Femur (tissue), 1 donor: Measurements from ENCODE around the gene QSOX2.

Experiments used
- DNase-seq: peaks from one replicate; pipeline ENCODE4 v3.0.0-alpha.2; 2017

Gene QSOX2

DNA sequence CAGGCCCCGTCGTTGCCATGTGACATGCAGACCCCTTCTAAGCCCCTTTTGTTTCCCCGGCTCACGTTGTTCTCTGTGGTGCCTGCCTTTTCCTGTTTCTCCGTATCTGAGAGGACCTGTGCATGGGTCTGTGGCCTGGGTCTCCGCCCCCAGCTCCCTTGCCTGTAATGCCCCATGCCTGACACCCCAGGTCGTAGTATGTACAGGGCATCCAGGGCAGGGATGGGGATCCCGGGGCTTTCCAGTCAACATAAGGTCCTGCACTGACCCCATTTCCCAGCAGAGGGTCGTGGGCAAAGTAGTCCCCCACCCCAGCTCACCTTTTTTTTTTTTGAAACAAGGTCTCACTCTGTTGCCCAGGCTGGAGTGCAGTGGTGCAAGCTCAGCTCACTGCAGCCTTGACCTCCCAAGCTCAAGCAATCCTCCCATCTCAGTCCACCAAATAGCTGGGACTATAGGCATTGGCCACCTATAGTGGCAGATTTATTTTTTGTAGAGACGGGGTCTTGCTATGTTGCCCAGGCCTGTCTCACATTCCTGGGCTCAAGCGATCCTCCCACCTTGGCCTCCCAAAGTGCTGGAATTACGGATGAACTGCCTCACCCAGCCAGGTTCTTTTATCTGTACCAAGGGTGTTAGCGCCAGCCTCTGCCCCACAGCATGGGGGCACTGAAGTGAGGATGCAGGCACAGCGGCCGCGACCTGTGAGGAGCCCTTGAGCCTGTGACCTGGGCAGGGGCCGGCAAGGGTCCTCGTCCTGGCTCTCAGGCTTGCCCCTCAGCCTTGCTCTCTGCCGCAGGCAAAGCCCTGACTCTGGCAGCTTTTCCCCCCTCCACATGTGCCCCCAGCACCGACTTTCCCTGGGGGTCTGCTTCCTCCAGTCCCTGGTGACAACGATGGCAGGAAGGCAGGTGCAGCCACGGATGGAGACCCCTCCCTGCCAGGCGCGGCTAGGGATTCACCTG, 19.1 kb upstream of the QSOX2 start:
- DNase-seq: no peak

DNA sequence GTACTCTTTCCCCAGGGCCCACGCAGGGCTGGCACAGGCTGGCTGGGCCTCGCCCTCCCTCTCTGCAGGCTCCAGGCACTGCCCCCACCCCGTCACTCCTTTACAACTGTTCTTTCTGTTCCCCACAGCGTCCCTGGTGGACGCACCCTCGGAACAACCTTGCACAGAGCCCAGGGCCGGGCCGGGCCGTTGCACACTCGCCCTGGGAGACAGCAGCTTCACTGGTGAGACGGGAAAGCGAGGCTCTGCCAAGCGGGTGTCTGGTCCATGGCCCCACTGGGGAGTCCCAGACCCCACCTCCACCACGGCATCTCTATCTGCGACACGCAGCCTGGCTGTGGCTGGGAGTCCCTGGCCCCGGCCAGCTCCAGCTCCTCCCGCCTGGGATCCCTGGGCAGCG, 18.4 kb upstream of the QSOX2 start:
- DNase-seq: no peak

DNA sequence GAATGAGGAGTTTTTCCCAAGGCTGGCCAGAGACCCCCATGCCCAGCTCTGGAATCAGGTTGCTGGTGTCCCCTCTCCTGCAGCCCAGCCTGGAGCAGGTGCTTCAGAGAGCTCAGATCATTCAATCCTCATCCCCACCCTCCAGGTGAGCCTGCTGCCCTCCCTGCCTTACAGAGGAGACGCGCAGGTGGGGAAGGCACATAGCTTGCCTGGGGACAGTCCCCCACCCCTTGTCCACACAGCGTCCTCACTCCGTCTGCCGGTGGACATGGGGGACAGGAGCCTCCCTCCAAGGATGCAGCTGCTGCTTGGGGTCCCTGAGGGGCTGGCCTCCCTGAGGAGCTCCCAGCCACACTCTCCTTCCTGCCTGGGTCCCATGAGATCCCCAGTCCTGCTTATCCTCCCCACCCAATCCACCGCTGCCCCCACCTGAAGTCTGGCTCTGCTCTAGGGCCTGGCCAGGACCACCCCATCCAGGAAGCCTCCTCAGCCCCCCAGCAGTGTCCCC, 17.1 kb upstream of the QSOX2 start:
- no peak for DNase-seq

DNA sequence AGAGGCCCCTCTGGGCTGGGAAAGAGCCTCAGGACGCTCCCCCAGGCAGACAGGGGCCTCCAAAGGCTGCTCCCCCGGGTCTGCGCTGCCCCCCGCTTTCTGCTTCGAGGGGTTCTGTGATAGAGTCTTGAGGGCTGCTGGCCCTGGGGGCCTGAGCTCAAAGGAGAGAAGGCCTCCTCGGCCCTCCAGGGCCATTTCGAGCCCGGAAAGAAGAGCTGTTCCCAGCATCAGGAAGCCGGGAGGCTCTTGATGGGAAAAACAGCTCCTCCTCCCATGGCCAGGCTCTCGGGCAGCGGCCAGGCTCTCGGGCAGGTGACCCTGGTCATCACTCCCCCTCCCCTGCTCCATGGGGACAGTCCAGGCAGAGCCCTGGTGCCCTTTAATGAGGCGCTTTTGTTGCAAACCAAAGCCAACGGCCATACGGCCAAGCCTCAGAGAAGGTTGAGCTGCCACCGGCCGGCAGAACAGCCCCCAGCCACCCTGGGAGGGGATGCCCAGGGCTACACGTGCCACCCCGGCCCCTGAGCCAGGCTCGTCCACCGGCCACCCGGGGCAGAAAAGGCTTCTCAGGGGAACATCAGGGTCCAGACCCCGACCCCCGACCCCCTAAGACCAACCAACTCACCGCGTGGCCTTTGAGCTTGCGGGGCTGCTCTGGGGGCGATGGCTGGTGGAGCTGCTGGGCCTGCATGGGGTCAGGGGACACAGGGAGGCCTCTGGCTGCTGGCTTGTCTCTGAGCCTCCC, 16.2 kb upstream of the QSOX2 start:
- DNase-seq: no peak

DNA sequence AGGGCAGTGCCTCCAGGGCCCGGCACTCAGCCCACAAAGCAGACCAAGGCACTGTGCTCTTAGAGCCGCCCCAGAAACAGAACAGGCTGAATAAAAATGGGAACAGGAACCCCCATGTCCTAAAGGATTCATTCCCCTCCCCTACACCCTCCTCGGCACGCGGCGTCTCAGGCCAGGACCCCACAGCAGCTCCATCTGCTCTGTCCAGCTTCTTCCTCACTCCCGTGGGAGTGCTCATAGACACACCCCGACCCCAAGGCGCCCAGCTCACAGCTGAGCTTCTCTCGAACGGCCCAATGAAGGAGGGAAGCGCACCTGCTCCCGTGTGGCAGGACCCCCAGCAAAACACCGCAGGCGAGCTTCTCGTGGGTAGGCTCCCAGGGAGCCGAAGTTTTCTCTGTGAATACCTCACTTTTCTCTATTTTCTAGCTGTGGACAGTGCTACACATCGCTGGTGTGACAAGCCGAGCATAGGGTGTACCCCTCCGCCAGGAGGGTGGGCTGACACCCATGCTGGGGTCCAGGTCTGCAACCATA, 15.4 kb upstream of the QSOX2 start:
- DNase-seq: no peak

DNA sequence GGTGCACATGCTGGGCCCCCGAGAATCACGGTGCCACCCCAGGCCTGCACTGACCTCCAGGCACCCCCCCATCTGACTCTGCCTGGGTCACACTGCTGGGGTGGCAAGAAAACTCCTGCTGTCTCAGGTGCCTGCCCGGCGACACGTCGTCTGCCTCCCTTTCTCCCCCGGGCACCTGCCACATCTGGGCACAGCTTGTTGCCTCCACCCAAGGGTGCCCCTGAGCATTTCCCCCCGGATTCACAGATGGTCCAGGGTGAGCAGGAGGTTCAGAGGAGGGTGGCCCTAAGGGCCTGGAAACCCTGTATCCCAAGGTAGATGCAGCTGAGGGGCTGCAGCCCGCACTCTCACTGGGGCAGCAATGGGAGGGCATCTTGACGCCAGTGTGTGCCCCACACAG, 14.9 kb upstream of the QSOX2 start:
- no peak for DNase-seq

DNA sequence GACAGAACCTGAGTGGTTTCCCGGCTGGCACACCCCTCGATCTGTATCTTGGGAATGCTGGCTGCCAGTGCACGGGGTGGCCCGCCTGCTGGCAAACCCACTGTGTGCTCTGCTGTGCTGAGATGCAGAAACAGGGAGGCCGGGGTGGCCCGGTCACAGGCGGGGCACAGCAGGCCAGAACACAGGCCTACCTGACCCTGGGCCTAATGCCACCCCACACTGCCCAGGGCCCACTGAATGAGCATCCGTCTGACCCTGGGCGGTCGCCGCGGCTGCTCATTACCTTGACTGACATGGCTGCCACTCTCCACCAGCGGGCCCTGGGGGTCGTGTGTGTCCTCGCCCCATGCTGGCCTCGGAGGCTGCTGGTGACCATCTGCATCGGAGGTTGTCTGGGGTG, 14.2 kb upstream of the QSOX2 start:
- DNase-seq: no peak

DNA sequence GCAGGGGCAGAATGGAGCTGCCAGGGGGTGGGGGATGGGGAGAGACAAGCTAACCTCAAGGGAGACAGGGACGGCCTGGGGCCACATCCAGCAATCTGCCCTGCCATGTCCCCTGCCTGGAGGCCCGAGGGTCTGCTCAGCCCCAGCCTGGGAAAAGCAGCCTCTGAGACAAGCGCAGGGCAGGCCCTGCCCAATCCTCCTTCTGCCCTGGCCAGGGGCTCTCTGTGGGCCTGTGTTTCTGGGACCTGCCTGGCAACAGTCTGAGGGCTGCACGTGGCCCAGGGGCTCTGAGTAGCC, 13.9 kb upstream of the QSOX2 start:
- DNase-seq: no peak

DNA sequence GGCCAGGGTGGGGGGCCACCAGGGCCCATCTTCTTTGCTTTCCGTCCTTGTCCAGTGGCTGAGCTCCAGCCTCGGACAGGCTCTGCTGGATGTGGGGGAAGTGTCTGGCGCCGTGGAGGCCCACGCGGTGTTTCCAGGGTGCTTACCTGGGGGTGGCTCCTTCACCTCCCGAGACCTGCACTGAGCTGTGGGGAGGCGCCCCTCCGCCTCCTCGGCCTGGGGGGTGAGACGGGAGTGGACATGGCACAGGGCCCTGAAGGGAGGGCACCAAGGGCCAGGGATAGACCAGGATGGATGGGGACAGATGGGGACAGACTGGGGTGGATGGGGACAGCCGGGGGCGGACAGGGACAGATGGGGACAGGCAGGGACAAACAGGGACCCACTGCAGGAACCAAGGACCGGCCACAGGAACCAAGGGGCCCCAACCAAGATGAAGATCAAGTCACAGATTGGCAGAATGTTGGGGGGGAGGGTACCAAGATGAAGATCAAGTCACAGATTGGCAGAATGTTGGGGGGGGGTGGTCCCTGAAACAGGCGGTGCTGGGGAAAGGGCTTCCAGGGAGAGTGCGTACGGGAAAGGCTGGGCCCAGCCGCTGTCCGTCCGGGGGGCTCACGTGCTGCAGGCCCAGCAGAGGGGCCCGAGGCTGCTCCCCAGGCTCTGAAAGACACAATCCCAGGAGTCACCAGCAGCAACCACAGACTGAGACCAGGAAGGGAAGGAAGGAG, 13.3 kb upstream of the QSOX2 start:
- DNase-seq: no peak

DNA sequence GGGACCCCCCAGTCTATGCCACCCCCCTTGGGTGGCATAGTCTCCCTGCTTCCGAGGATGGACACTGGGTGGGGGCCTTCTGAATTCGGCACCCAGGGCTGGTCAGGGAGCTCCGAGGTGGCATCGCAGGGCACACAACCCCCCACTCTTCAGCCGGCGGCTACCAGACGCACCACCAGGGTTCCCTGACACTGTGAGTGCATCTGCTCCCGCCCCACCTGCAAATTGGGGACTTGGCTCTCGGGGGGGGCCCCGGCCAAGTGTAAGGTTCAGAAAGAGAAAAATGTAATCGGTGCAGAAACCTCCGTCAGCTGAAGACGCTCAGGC, 12.7 kb upstream of the QSOX2 start:
- no peak for DNase-seq

DNA sequence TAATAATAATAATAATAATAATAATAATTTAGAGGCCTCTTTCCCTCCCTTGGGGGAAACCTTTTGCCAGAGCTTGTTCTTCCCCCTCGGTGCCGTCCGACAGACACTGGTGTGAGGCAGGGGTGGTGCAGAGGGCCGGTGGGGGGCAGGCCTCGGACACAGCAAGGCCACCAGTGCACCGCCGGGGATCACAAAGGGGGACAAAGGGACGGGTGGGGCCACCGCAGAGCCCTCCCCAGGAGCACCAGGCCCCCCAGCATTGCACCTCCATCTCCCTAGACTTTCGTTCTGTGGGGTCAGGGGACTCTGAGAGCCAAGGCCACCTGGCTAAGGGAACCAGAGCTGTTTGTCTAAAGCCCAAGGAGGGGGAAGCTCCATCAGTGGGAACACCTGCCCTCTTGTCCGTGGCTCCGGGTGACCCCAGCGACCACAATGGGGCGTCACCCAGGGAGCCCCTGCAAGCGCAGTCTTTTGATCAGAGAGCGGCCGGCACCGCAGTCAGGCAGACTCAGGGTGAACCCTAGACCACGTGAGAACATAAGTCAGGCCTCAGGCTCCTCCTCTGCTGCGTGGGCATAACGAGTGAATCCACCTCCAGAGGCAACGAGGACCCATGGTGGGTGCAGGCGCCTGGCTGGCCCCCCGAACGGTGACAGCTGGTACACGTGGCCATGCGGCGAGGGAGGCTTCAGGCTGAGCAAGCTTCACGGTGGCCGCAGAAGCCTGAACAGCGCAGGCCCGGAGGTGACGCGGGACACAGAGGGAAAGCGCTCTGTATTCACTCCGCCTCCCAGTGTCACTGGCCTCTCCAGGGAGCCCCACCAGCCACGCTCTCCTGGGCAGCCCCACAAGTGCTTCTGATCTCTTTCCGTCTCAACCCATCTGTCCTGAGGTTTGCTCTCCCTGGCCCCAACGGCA, 12.0 kb upstream of the QSOX2 start:
- DNase-seq: no peak

DNA sequence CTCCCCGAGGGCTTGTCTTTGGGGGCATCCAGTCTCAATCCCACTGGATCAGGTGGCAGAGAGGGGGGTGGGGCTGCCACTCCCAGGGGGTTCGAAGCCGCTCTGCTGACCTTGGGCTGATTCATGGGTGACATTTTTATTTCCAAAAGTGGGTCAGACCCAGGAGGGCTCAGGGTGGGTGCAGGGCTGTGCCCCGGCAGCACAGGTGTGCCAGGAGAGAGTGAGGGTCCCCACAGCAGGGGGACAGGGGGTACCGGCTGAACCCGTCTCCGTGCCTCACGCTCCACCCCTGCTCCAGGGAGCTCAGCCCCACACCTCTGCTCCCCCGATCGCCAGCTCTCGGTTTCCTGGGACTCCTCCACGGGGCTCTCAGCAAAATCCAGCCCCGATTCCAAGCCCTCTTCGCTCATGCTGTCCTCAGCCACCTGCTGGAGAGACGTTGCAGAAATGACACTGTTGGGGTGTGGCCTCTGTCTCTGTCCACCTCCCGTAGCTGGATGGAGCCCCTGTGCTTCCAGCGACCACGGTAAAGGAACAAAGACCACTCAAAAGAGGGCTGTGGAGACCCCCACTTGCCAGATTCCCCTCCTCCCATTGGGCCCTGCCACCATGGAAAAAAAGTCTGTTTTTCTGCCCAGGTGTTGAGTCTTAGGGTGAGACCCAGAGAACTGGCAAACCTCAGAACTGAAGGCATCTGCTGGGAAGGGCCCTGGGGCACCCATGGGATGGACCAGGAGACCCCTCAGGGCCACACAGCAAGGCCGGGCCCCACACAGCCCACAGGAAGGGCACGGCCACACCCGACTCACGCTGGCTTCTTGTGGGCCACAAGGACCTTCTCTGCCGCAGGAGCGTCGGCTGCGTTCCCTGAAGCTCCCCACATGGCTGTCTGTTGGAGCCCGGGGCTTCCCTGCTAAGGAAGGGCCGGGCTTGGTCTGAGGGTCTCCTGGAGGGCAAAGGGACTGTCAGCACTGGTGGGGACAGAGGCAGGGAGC, 10.6 kb upstream of the QSOX2 start:
- no peak for DNase-seq

DNA sequence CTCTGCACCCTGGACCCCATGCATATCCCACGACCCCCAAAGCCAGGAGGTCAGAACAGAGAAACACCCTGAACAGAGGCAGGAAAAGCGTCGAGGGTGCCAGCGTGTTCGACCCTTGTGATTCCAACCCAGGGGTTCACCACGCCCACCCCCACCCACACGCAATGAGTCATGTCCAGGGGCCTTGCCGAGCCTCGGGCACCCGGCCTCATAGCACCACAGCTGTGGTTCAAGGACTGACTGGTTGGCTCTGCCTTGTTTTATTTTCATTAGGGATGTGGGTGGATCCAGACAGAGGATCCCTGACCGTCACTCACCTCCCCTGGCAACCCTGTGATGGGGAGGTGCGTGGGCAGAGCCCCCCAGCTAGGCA, 9.5 kb upstream of the QSOX2 start:
- DNase-seq: no peak

DNA sequence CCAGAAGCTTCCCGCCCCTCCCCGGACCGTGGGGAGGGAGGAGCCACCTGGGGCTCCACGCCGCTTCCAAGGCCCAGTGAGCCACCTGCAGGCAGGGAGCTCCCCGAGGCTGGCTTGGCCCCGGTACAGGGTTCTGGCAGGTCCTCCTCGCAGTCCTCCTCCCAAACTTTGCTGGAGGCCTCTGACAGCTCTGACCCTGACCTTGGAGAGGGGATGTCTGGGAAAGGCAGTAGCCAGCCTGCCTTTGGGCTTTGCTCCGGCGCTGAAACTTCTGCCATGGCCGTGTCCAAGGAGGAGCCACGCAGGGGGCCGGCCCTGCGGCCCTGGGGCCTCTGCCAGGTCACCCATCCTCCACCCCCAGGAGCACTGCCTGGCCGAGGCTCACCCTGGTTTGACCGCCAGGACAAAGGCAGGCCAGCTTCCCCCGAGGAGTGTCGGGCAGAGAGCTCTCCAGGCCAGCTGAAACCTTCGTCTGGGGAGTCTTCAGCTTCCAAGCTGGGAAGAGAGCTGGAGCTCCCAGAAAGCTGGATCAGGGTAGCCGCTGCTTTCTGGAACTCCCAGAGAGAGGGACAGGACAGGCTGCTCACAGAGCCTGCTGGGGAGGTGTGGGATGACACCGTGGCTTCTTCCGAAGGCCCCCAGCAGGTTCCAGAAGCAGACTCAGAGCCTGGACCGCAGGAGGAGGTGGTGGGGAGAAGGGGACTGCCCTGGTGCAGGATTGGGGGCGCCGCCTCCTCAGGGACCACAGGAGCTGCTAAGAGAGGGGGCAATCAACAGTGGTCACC, 9.0 kb upstream of the QSOX2 start:
- DNase-seq: no peak

DNA sequence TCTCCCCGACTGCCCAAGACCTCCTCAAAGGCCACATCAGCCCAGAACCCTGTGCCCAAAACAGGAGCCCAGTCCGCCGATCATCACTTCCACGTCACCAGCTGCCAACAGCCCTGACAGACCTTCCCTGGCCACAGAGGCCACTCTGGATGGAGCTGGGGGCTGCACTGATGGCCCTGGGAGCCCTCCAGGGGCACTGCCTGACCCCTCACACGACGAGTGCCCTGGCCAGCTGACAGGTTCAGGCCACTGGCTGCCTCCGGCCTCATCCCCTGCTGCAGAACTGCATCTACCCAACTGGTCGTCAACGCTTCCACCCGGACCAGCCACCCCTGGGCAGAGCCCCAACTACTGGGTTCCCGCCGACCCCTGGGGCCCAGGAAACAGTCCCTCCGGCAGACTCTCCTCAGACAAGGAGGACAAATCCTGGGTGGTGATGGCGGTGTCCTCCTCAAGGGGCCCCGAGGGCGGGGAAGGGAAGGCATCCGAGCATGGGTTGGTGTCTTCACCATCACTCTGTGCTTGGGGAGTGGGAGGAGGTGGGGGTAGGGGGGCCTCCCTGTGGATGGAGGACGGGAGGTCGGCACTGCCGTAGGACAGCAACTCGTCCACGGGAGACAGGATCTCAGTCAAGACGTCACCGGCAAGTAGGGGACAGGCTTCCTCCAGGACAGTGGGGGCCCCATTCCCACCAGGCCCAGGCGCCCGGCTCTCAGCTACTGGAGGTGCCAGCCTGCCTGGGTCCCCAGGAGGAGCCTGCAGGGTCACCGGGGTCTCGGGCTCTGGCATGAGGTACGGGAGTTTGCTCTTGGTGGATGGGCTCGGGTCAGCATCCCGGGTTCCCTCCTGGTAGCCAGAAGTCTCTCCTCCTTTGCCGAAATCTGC, 7.9 kb upstream of the QSOX2 start:
- no peak for DNase-seq

DNA sequence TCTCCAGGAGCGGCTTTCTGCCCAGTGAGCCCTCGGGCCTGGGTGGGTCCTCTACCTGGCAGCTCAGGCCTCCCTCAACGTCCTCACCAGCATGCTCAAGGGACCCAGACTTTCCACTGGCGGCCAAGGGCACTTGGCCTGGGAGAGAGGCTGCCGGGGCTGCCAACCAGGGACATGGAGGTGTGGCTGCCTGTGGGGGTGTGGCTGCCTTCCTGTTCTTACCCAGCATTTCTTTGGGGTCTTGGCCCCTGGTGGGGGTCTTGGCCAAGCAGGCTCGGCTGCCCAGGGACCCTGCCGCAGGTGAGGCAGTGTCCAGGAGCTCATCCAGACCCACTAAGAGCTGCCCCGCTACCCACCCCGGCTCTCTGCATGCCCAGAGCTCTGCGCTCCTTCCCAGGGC, 7.2 kb upstream of the QSOX2 start:
- DNase-seq: no peak

DNA sequence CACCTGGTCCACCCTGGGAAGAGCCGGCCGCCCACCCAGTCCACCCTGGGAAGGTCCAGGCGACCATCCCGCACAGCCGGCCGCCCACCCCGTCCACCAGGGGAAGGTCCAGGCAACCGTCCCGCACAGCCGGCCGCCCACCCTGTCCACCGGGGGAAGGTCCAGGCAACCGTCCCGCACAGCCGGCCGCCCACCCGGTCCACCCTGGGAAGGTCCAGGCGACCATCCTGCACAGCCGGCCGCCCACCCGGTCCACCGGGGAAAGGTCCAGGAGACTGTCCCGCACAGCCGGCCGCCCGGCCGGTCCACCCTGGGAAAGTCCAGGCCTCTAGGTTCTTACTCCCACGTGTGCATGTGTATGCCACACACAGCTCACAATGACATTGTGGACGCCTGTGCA, 6.7 kb upstream of the QSOX2 start:
- DNase-seq: no peak

DNA sequence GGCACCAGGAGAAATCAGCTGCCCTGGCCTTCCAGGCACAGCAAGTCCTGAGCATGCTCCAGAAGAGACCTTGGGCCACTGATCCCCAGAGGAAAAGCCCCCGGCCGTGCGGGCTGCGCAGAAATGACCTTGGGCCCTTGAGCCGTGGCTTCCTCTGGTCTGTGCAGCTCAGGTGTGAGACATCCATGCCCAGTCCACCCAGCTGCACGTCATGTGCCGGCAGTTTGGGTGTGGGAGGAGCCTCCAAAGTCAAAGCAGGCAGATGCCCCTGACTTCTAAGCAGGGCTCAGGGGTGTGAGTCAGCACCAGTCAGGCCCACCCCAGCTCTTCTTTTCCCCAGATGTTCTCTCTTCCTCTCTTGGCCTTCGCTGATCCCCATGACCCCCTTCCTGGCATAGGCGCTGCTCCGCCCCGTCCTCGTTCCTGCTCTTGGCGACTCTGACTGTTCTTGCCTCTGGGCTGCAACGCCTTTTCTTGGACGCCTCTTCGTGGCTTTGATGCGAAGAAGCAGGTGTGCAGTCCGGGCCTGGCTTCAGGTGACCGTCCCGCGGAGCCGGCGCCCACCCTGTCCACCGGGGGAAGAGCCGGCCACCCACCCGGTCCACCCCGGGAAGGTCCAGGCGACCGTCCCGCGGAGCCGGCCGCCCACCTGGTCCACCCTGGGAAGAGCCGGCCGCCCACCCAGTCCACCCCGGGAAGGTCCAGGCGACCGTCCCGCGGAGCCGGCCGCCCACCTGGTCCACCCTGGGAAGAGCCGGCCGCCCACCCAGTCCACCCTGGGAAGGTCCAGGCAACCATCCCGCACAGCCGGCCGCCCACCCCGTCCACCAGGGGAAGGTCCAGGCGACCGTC, 5.9 kb upstream of the QSOX2 start:
- no peak for DNase-seq
